NCI-H774 (cell line): ENCODE measurements around the gene RABEPK.
"Not testable (repeated sequence)": the region's sequence is repeated elsewhere in the genome, so short reads cannot be mapped to it uniquely, and the experiment has no call there.

Source experiments
- DNase-seq: peaks from one replicate; lab custom pipeline; 2025; lab: John Stamatoyannopoulos, UW

Gene RABEPK, protein sequence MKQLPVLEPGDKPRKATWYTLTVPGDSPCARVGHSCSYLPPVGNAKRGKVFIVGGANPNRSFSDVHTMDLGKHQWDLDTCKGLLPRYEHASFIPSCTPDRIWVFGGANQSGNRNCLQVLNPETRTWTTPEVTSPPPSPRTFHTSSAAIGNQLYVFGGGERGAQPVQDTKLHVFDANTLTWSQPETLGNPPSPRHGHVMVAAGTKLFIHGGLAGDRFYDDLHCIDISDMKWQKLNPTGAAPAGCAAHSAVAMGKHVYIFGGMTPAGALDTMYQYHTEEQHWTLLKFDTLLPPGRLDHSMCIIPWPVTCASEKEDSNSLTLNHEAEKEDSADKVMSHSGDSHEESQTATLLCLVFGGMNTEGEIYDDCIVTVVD

DNA sequence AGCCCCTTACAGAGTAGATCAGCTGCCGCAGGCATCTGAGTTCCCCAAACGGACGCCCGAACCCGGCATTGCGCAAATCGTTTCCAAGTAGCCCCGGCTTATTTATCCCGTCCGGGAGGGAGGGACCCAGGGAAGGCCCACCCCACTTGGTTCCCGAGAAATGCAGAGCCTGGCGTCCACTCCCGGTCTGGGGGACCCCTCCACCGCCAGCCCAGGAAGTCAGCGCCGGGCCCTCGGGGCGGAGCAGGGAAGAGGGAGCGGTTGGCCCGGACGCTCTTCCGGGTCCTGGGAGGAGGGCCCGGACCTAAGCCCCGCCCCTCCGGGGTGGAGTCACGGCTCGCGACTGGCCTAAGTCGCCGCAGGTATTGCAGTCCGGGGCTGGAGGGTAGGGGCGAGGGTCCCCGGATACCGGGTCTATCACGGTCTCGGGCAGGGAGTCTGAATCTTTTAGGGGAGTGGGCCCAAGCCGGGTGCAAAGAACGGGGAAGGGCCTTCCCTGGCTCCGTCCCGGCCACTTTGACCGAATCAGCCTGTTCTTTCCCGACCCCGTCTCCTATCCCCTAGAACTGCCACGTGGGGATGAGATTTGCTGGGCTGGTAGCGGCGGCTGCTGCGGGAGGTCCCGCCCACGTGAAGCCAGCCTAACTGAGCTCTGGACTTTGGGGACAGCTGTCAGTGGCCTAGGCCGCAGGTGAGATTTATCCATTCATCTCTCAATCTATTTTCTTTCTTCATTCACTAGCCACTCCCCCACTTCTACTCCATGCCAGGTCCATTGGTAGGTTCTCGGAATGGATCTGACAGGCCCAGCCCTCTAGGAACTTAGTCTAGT, at the start of gene RABEPK:
TSS of gene RABEPK (plus strand) at position 327 of the 832 bp plus-strand sequence. CDS start 2,472 bp downstream, outside the sequence.
- DNase-seq = peak; percentile 93

DNA sequence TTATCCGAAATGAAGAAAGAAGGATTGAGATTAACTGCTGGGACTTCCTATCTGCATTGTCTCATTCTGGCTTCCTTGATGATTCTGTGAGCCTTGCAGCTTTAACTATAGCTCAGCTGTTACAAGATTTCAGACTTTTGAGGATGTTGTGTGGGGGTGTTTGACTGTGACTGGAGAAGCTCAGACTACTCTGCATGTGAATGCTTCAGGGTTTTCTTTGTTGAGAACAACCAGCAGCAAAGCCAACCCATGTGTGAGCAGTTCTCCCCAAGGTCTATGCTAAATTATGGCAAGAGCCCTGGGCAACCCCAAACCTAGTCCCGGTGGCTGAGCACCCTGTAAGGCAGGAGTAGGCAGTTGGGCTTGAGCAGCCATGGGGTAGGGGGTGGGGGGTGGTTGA, 48.6 kb upstream of the RABEPK start:
- no peak for DNase-seq

DNA sequence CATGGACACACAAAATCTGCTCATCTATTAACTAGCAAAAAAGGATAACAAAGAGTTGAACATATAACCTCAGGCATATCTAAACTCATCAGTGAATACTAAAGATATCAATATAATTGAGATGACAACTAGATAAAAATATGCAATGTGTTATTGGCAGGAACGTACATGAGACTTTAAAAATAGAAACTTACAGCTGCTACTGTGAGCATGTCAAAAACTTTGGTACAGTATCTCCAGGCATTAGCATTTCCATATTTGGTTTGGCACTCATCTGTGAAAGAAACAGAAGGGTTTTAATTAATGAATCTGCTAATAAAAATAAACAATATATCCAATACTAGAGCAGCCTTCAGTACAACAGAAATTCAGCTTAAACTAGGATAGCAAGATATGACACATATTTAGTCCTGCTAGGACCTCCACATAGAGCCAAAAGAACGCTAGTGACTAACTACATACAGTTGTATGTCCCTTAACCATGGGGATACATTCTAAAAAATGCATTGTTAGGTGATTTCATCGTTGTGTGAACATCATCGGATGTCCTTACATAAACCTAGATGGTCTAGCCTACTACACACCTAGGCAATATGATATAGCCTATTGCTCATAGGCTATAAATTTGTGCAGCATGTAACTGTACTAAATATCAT, 46.5 kb upstream of the RABEPK start:
- DNase-seq = no peak

DNA sequence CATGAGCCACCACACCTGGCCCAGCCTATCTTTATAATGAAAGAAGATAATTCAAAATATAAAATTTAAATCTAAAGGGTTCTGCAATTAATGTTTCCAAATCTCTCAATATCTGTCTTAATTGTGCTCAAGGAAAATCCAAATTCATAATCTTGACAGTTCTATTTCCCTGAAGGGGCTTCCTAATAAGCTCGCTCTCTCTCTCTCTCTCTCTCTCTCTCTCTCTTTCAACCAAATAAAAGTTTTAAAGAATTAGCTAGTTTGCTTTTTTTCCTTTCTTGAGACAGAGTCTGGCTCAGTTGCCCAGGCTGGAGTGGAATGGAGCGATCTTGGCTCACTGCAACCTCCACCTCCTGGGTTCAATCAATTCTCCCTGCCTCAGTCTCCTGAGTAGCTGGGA, 43.8 kb upstream of the RABEPK start:
- DNase-seq = no peak

DNA sequence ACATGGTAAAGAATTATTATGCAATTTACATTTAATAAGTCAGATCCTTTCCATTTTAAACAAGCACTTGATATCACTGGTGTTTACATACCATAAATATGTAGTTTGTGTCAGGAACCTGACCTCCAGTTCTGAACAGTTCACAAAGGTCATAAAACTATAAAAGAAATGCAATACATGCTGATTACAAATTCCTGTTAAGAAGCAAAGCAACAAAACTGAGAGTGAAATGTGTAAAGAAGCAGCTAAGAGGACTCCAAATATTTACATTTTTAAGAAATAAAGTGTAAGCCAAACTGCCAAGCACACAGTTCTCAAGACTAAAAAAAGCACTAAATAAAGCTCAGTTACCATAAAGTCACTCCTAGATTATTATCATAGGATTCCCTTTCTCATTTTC, 39.6 kb upstream of the RABEPK start:
- no peak for DNase-seq

DNA sequence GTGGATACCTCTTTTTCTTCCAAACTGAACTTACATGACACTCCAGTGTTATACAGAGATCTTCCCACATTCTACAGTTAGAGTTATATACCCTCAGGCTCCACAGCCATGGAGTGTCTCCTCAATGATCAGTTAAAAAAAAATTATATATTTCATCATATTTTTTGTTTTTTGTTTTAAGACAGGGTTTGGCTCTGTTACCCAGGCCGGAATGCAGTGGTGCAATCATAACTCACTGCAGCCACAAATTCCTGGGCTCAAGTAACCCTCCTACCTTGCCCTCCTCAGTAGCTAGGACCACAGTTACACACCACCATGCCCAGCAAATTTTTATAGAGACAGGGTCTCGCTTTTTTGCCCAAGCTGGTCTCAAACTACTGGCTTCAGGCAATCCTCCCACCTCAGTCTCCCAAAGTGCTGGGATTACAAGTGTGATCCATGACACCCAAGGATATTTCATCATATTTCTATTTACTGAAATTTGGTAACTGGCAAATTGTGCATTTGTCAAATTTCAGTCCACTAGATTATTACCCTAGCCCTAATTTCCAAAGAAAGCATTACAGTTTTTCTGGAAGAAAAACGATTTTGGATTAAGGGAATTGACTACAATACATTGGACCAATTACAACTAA, 38.9 kb upstream of the RABEPK start:
- DNase-seq = no peak

DNA sequence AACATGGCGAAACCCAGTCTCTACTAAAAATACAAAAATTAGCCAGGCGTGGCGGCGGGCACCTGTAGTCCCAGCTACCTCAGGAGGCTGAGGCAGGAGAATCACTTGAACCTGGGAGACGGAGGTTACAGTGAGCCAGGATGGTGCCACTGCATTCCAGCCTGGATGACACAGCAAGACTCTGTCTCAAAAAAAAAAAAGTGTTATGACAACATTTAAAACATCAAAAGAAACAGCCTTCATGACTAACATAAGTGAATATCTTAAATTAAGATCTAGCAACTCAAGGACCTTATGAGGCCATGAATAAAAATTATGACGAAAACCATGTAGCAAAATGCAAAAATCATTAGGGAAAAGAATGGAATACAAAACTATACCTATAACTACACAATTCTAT, 37.5 kb upstream of the RABEPK start:
- not testable (repeated sequence) for DNase-seq

DNA sequence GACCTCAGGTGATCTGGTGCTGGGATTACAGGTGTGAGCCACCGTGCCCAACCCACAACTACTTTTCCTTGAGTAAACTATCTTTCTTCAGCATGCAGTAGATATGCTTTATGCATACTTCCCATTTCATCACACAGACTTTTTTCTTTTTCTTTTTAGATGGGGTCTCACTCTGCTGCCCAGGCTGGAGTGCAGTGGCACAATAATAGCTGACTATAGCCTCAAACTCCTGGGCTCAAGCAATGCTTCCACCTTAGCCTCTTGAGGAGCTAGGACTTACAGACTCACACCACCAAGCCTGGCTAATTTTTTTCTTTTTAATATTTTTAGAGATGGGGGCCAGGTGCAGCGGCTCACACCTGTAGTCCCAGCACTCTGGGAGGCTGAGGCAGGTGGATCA, 33.6 kb upstream of the RABEPK start:
- DNase-seq = no peak

DNA sequence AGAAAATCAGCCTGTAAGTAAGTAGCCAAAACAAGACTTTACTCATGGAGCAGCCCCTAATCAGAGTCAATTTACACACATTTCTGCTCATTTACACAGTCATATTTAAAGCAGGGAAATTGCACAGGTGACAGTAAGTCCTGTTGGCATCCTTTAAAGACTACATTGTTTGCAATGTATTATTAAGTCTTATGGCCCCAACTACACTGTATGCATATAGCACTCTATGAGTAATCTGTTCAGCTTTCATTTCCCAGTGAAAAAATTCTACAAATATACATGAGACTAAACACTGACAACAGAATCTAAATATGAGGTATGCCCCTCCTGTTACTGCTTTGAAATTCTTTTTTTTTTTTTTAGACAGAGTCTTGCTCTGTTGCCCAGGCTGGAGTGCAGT, 30.4 kb upstream of the RABEPK start:
- no peak for DNase-seq

DNA sequence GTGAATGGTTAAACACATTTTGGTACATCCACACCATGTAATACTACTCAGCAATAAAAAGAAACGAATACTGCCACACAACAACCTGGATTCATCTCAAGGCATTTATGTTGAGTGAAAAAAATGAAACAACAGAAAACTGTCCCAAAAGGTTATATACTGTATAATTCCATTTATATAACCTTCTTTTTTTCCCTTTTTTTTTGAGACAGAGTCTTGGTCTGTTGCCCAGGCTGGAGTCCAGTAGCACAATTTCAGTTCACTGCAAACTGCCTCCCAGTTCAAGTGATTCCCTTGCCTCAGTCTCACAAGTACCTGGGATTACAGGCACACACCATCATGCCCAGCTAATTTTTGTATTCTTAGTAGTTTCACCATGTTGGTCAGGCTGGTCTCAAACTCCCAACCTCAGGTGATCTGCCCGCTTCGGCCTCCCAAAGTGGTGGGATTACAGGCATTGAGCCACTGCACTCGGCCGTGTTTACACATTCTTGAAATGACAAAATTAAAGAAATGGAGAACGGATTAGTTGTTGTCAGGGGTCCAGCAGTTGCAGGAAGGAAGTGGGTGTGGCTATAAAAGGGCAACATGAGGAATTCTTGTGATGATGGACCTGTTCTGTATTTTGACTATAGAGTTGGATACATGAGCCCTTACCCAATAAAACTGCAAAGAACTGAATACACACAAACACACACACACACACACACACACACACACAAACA, 28.1 kb upstream of the RABEPK start:
- no peak for DNase-seq

DNA sequence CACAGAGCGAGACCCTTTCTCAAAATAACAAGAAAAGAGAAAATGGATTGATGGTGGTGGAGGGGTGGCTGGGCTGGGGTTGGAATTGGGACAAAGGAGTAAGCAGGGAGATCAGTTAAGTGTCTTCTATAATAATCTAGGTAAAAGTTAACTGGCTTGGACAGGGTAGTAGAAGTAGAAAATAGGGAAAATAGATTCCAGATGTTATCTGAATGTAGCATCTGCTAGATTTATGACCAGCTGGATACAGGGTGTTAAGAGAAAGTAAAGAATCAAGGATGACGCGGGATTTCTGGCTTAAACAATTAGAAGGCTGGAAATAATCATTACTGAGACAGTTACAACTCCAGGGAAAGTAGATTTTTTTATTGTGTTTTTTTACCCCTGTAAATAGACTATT, 23.7 kb upstream of the RABEPK start:
- no peak for DNase-seq

DNA sequence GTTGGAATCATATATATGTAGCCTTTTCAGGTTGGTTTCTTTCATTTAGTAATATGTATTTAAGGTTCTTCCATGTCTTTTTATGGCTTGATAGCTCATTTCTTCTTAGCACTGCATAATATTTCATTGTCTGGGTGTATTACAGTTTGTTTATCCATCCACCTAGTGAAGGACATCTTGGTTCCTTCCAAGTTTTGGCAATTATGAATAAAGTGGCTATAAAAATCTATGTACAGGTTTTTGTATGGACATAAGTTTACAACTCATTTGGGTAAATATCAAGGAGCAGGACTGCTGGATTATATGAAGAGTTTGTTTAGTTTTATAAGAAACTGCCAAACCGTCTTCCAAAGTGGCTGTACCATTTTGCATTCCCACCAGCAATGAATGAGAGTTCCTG, 22.5 kb upstream of the RABEPK start:
- no peak for DNase-seq

DNA sequence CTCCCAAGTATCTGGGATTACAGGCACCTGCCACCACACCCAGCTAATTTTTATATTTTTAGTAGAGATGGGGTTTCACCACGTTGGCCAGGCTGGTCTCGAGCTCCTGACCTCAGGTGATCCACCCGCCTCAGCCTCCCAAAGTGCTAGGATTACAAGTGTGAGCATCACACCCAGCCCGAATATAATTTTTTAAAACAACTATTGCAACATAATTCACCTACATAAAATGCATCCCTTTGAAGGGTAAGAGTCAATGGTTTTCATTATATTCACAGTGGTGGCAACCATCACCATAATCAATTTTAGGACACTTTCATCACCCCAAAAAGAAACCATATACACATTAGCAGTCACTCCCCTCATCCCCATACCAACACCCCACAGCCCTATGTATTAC, 20.6 kb upstream of the RABEPK start:
- not testable (repeated sequence) for DNase-seq

DNA sequence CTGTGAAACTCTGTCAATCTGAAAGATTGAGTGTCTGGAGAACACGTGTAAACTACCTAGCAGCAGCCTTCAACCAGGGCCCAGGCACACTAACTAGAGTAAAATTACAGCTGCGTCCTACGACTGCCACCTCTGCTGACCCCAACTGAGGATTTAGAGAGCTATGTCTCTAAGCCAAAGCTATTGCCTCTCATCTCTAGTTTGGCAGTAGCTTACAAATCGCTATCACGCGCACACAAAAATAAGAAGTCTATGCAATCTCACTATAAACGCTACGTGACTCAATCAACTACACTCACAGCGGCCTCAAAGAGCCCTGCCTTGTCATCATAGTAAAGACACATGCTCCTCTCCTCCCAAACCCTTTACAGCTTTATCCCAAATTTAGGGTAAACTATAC, 19.5 kb upstream of the RABEPK start:
- DNase-seq = no peak

DNA sequence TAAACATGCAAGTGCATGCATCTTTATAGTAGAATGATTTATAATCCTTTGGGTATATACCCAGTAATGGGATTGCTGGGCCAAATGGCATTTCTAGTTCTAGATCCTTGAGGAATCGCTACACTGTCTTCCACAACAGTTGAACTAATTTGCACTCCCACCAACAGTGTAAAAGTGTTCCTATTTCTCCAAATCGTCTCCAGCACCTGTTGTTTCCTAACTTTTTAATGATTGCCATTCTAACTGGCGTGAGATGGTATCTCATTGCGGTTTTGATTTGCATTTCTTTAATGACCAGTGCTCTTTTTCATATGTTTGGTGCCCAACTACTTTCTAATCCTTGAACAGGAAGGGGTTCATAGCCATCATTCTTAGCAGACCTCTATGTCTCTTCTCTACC, 18.6 kb upstream of the RABEPK start:
- not testable (repeated sequence) for DNase-seq

DNA sequence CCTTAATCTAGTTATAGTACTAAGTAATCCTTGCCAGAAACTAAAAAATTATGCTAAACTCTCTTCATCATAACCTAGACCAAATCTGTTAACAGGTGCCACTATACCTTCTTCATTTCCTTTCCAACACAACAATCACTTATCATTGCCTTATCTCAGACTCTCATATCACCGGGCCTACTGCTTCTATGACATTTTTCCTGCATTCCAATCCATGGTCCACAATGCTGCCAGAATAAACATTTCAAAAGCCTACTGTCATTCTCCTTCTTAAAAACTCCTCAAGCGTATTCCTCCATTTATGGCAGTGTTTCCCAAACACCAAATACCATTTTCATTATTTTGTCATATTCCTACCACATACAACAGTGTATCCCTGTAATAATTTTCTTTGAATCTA, 17.3 kb upstream of the RABEPK start:
- no peak for DNase-seq

DNA sequence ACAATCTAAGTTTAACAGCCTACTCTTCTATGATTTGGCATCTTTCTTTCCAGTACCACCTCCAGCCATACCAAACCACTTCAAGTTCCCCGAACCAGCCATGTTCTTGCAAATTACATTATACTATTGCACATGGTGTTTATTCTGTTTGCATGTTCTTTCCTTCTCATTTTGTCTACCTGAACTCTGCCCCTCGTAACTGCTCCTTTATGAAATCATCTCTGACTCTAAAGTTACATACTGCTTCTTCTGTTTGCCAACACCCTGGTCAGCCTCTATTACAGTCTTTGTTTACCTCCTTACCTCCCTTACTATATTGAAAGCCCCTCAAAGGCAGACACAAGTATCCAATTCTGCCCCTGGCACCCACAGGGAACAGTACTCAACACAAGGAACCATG, 16.8 kb upstream of the RABEPK start:
- no peak for DNase-seq

DNA sequence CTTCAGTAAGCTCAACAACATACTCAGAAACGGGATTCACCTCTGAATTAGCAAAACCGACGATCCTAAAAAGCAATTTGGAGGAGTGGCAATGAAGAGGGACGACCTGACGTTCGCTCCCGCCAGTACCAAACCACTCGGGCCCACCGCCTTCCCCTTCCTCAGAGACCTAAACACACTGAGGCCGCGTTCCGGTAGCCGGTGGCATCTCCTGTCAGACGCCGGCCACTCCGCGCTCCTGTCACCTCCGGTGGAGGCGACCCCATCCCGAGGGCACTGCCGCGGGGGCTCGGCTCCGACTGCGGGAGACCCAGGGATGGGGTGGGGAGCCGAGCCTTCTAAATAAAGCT, 11.4 kb upstream of the RABEPK start:
- DNase-seq = no peak

DNA sequence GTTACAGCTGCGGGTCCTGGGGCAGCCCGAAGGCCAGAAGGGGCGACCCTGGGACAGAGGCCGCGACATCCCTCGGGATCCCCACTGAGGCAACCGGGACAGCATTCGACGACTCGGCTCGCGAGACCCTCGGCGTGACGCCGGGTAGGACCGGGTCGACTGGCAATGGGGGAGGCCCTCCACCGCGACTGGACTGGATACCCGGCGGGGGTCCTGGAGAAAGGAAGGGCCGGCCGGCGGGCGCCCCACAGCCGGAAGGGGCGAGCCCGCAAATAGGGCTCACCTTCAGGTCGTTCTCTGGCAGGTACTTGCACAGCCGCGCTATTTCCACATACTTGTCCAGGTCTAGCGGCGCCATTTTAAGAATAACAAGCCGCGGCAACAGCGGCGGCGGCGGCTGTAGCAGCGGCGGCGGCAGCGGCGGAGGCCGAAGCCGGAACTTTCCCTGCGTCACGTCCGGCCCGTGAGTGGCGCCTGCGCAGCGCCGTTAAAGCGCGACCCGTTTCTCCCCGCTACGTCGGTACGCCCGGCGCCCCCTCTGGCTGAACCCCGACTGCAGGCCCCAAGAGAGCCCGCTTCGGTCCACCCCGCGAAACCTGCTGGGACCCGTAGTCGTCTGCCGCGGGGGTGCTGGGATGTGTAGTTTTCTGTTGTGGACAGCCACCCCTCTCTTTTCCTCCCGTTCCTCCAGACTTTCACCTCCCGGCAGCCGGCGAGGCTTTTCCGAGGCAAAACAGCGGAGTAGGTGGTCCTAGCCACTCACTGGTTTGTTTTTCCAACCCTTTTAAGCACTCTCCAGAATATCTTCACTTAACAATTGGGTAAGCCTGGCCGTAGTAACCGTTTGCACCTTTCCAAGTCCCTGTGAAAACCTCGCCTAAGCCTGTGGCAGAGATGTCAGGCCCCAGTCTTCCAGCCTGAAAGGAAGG, 10.7 kb upstream of the RABEPK start, which contains the start of gene PPP6C:
TSS of gene PPP6C (minus strand) at position 443 of the 929 bp plus-strand sequence. CDS start at position 358, 85 bp downstream.
- peak; percentile 97 for DNase-seq

DNA sequence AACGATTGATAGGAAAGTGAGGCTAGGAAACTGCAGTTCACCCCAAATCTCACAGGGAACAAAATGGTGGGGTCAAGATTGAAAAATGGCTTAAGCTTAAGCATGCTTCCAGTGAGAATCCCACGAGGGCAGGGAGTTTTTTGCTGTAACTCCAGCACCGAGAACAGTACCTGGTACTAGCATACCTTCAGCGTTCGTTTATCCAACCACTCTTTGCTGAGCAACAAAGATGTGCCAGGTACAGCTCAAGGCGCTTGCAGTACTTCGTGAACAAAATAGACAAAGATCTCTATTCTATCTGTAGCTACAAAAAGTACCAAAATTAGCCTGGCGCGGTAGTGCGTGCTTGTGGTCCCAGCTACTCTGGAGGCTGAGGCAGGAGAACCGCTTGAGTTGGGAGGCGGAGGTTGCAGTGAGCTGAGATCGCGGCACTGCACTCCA, 10.0 kb upstream of the RABEPK start:
- no peak for DNase-seq
